Vagina (tissue), 2 donors: ENCODE results near the gene NLGN4X. TPM values are rescaled to one million over a fixed set of nuclear protein-coding genes. Genes with fewer than 3 reads are reported as not detected.

Source experiments
- DNase-seq, 2 donors: peaks; one replicate each; pipeline ENCODE4 v3.0.0-alpha.2; 2017; ENCODE audit errors: extremely low spot score in 2 of 2
- H3K27ac ChIP-seq: fragments of 200-600 bp; sonication (generic); one replicate; pipeline ENCODE4 v1.5.1; 2019
- H3K27me3 ChIP-seq: fragments of 200-600 bp; sonication (generic); one replicate; pipeline ENCODE4 v1.5.1; 2019
- H3K36me3 ChIP-seq, 2 donors: fragments of 200-600 bp; sonication (generic); one replicate each; pipeline ENCODE4 v1.5.1; 2017 to 2019
- H3K4me1 ChIP-seq: fragments of 200-600 bp; sonication (generic); one replicate; pipeline ENCODE4 v1.5.1; 2019
- H3K4me3 ChIP-seq, 2 donors: fragments of 200-600 bp; sonication (generic); 1 replicate in 1 of 2; 2 replicates in 1 of 2; pipeline ENCODE4 v1.5.1; 2016 to 2019
- H3K9me3 ChIP-seq: fragments of 200-600 bp; sonication (generic); one replicate; pipeline ENCODE4 v1.5.1; 2019
- POLR2A ChIP-seq, 2 donors: fragments of 450-650 bp; IDR thresholded peaks; one replicate each; pipeline ENCODE4 v1.6.1; 2017; ENCODE audit warnings: antibody characterized with exemption in 2 of 2, mild to moderate bottlenecking in 2 of 2, moderate library complexity in 2 of 2
- POLR2AphosphoS5 ChIP-seq, 2 donors: sonication (generic); formaldehyde crosslinking; IDR thresholded peaks; one replicate each; pipeline ENCODE4 v1.9.0; 2017; ENCODE audit warnings: antibody characterized with exemption in 2 of 2, mild to moderate bottlenecking in 2 of 2, low read depth in 1 of 2; ENCODE audit not compliant: insufficient read depth in 1 of 2
- intact Hi-C: fragments of 100-400 bp; cut with DNase I; formaldehyde crosslinking; loops from one replicate; pipeline ENCODE4 v1.15.1; 2023
- total RNA-seq: library from RNA; depleted of rRNA; stranded (reverse); fragments of >200 nt; gene quantifications from one replicate; pipeline ENCODE4 v1.2.3, GENCODE V29; 2016
- TF ChIP-seq, protein P1 (sequence below), 3 experiments: fragments of 450-650 bp in 2 of 3; fragments of 200-600 bp in 1 of 3; sonication (generic) in 1 of 3; IDR thresholded peaks; one replicate each; pipeline ENCODE4 v1.5.1; 2017 to 2019; ENCODE audit warnings: antibody characterized with exemption in 3 of 3, mild to moderate bottlenecking in 2 of 3, moderate library complexity in 2 of 3

NLGN4X gene
- total RNA-seq, 1 donor from 2014 or later, result 2.5 TPM

DNA sequence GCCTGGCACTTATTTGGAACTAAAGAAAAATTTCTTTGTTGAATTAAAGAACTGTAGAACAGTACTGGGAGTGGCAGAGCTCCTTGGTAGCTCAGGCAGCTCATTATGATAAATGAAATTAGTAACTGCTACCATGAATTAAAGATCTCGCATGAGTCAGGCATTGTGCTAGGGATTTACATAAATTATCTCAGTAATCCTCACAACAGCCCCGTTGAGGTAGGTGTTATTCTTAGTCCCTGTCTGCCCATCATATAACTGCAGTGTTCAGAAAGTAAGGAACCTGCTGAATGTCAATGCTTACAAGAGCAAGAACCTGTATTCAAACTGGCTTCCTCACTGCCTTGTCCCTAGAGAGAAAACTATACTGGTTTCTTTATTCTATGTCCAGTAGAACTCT, 108.3 kb downstream of the NLGN4X start:
- Histone ChIP-seq H3K4me1 (no peaks in the 10 kb centered on the region), H3K27me3 (no peaks in the 10 kb centered on the region), H3K36me3 (no peaks in the 10 kb centered on the region), H3K4me3 (no peak overlapping the region), H3K9me3 (no peaks in the 10 kb centered on the region), H3K27ac (no peak overlapping the region)
- intact Hi-C loops, result no loop called here
- no peak for DNase-seq
- no peak for TF ChIP-seq POLR2AphosphoS5 (IDR thresholded peaks at IDR 0.05; ENCODE audit: insufficient read depth in 1 of 2, low read depth in 1 of 2)
- TF ChIP-seq, protein P1, sequence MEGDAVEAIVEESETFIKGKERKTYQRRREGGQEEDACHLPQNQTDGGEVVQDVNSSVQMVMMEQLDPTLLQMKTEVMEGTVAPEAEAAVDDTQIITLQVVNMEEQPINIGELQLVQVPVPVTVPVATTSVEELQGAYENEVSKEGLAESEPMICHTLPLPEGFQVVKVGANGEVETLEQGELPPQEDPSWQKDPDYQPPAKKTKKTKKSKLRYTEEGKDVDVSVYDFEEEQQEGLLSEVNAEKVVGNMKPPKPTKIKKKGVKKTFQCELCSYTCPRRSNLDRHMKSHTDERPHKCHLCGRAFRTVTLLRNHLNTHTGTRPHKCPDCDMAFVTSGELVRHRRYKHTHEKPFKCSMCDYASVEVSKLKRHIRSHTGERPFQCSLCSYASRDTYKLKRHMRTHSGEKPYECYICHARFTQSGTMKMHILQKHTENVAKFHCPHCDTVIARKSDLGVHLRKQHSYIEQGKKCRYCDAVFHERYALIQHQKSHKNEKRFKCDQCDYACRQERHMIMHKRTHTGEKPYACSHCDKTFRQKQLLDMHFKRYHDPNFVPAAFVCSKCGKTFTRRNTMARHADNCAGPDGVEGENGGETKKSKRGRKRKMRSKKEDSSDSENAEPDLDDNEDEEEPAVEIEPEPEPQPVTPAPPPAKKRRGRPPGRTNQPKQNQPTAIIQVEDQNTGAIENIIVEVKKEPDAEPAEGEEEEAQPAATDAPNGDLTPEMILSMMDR (IDR thresholded peaks at IDR 0.05), result no peak
- no peak for TF ChIP-seq POLR2A (IDR thresholded peaks at IDR 0.05)

DNA sequence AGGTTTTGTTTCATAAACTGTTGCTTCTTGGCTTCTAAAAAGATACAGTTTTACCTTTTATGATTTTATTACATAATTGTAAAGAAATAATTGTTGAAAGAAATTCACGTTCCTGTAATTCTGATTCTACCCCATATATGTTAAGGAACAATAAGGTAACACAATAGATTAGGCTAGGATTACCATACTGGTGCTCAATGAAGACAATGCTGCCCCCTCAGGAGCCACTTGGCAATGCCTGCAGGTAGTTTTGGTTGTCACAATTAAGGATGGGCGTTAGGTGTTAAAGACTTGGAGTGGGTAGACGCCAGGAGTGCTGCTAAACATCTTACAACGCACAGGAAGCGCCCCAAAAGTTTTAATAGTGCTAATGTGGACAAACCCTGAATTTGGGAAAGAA, 133.2 kb downstream of the NLGN4X start:
- intact Hi-C loops, result no loop called here
- TF ChIP-seq POLR2A (IDR thresholded peaks at IDR 0.05) (no peak), POLR2AphosphoS5 (IDR thresholded peaks at IDR 0.05; ENCODE audit: insufficient read depth in 1 of 2, low read depth in 1 of 2) (no peak)
- TF ChIP-seq, protein P1 (IDR thresholded peaks at IDR 0.05), result no peak
- Histone ChIP-seq H3K9me3 (no peaks in the 10 kb centered on the region), H3K27me3 (no peaks in the 10 kb centered on the region), H3K4me3 (no peak overlapping the region), H3K36me3 (no peaks in the 10 kb centered on the region), H3K27ac (no peak overlapping the region), H3K4me1 (no peaks in the 10 kb centered on the region)
- no peak for DNase-seq

DNA sequence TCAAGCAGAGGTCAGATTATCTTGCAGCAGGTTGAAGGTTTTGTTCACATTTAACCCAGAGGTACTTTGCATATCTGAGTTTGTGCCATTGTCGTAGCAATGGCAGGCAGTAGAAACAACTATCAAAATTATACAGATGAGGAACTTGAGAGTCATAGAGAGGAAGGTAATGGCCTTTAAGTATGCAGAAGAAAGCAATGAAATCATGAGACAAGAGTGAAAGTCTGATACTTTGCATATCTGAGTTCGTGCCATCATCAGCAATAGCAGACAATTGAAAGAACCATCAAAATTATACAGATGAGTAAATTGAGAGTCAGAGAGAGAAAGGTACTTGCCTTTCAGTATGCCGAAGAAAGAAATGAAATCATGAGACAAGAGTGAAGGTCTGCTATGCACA, 154.1 kb downstream of the NLGN4X start:
- H3K27ac ChIP-seq, result no peak overlapping the region
- intact Hi-C loops, result no loop called here

DNA sequence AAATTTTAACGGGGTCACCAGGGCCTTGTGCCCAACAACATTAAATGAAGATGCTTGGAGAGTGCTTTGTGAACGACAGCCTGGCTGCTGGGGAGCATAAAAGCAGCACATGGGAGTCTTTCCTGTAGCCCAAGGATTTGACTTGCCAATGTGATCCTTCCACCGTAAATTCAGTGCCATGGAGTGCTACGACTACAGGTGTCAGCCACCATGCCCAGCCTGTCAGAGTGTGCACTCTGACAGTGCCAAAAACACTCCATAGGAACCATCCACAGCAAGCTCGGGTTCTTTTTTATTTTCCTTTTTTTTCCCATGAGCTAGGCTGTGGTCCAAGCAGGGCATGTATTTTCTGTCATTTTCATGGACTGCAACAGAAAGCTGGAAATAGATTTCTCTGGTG, 156.9 kb downstream of the NLGN4X start:
- intact Hi-C loops, result no loop called here
- Histone ChIP-seq H3K27me3 (no peaks in the 10 kb centered on the region), H3K4me3 (no peak overlapping the region), H3K36me3 (no peaks in the 10 kb centered on the region), H3K27ac (no peak overlapping the region), H3K4me1 (no peaks in the 10 kb centered on the region), H3K9me3 (no peaks in the 10 kb centered on the region)
- DNase-seq, result no peak
- TF ChIP-seq, protein P1 (IDR thresholded peaks at IDR 0.05), result no peak
- no peak for TF ChIP-seq POLR2AphosphoS5 (IDR thresholded peaks at IDR 0.05; ENCODE audit: insufficient read depth in 1 of 2, low read depth in 1 of 2)

More for the DNA sequence above, 154.1 kb downstream of the NLGN4X start:
- TF ChIP-seq POLR2AphosphoS5 (IDR thresholded peaks at IDR 0.05; ENCODE audit: insufficient read depth in 1 of 2, low read depth in 1 of 2) (no peak), POLR2A (IDR thresholded peaks at IDR 0.05) (no peak)
- TF ChIP-seq, protein P1 (IDR thresholded peaks at IDR 0.05), result no peak
- DNase-seq, result no peak
- Histone ChIP-seq H3K36me3 (no peaks in the 10 kb centered on the region), H3K9me3 (no peaks in the 10 kb centered on the region), H3K27me3 (no peaks in the 10 kb centered on the region), H3K4me1 (no peaks in the 10 kb centered on the region), H3K4me3 (no peak overlapping the region)

DNA sequence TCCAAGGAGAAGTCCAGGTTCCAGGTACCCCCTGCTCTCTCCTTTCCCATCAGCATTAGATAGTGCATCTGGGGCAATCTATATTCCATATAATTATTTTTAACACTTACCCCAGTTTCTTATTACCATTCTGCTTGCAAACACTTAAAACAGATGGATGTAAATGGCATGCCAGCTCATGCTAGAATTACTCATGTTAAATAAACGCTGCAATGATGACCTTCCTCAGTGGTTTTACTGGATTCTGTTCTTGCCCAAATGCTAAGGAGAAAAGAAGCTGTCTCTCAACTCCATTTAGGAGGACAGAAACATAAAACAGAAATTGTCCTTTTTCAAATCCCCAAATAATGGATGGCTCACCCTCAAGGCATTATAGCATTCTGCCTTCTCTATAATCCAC, 161.1 kb downstream of the NLGN4X start:
- H3K27ac ChIP-seq, result no peak overlapping the region
- no peak overlapping the region for H3K4me3 ChIP-seq
- intact Hi-C loops, result no loop called here
- no peaks in the 10 kb centered on the region for H3K27me3 ChIP-seq
- TF ChIP-seq POLR2AphosphoS5 (IDR thresholded peaks at IDR 0.05; ENCODE audit: insufficient read depth in 1 of 2, low read depth in 1 of 2) (no peak), POLR2A (IDR thresholded peaks at IDR 0.05) (no peak)
- TF ChIP-seq, protein P1 (IDR thresholded peaks at IDR 0.05), result no peak
- DNase-seq, result no peak
- H3K4me1 ChIP-seq, result no peaks in the 10 kb centered on the region
- H3K9me3 ChIP-seq, result no peaks in the 10 kb centered on the region
- H3K36me3 ChIP-seq, result no peaks in the 10 kb centered on the region
